Measurements from ENCODE around the gene LAMA5. TPM values are rescaled to one million over a fixed set of nuclear protein-coding genes. Genes with fewer than 3 reads are reported as not detected.

The LAMA5 gene
- polyA plus RNA-seq, 3 donors = 0.05 TPM; not detected in 2

GRCh38 chr20:62337558-62338293 is 29.4 kb downstream of the LAMA5 start:
- Histone ChIP-seq H3K9ac (ENCODE audit: insufficient read depth, low read length, poor library complexity, severe bottlenecking) (no peak overlapping the region), H2AFZ (ENCODE audit: insufficient read depth, low read depth, low read length, poor library complexity, severe bottlenecking) (no peak overlapping the region), H3K36me3 (replicated peaks in 1 of 2; ENCODE audit: control insufficient read depth in 1 of 2, insufficient read depth in 2 of 2, low read length in 2 of 2) (no peaks in the 10 kb centered on the region), H3K4me2 (replicated peaks; ENCODE audit: extremely low read depth, low read length, poor library complexity, severe bottlenecking) (no peak overlapping the region), H4K20me1 (ENCODE audit: insufficient read depth, low read length) (no peaks in the 10 kb centered on the region), H3K4me3 (replicated peaks in 1 of 3; ENCODE audit: low read depth in 2 of 3, low read length in 3 of 3) (no peak overlapping the region), H3K27me3 (ENCODE audit: control insufficient read depth in 2 of 2, insufficient read depth in 2 of 2, low read length in 2 of 2) (no peaks in the 10 kb centered on the region), H3K4me1 (ENCODE audit: control insufficient read depth in 1 of 2, insufficient read depth in 2 of 2, low read length in 2 of 2) (peaks cover 11 to 12% of the 10 kb centered on the region in 2 donors), H3K79me2 (ENCODE audit: insufficient read depth, low read length) (no peaks in the 10 kb centered on the region), H3K9me3 (replicated peaks in 1 of 2; ENCODE audit: control insufficient read depth in 1 of 2, insufficient read depth in 1 of 2, low read length in 2 of 2) (no peaks in the 10 kb centered on the region), H3K27ac (ENCODE audit: low read depth in 1 of 2, low read length in 2 of 2) (no peak overlapping the region)
- Mint-ChIP-seq H3K36me3 (no peaks in the 10 kb centered on the region), H3K4me3 (no peak overlapping the region), H3K9me3 (peaks cover 0 to 9% (median 3%) of the 10 kb centered on the region in 7 donors), H3K27me3 (ENCODE audit: low read depth in 3 of 3) (peaks cover 6 to 12% (median 9%) of the 10 kb centered on the region in 3 donors), H3K27ac (no peak overlapping the region), H3K4me1 (peaks cover 15% of the 10 kb centered on the region)
- no peak for TF ChIP-seq CTCF (IDR thresholded peaks at IDR 0.05)
- WGBS (ENCODE audit: insufficient coverage) = 54% methylated on average over 30 of the region's 34 CpGs
- intact Hi-C loops (cut with micrococcal nuclease) = no loop called here
- DNase-seq = no peak

DNA sequence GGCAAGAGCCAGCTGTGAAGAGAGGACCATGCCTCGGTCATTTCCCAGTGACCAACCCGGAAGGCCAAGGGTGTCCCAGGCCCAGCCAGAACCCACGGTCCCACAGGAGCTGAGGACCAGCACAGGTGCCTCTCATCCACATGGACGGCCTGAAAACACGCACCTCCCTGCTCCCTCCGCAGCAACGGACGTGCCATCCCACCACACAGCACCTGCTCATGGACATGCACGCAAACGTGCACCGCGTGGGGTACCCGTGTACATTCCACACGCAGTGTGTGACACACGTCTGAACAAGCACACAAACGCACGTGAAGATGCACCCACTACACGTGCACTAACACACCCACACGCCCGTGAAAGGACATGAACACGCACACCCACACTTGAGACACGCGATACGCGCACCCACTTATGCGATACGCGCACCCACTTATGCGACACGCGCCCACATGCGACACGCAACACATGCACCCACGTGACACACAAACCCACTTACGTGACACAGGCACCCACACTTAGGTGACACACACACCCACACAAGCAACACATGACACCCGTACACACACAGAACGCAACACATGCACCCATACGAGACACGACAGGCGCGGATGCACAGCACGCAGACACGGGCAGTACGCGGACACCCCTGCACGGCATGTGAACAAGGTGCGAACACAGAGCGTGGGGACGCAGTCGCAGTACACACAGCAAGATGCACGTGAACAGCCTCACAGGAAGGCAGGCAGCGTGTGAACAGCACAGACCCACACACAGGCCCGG is 30.1 kb downstream of the LAMA5 start:
- Mint-ChIP-seq H3K36me3 (no peaks in the 10 kb centered on the region), H3K27me3 (ENCODE audit: low read depth in 3 of 3) (peaks cover 6 to 10% (median 7%) of the 10 kb centered on the region in 3 donors), H3K4me1 (peaks cover 15% of the 10 kb centered on the region), H3K9me3 (peaks cover 0 to 7% (median 3%) of the 10 kb centered on the region in 7 donors), H3K27ac (no peak overlapping the region), H3K4me3 (no peak overlapping the region)
- no peak for TF ChIP-seq CTCF (IDR thresholded peaks at IDR 0.05)
- Histone ChIP-seq H3K27me3 (ENCODE audit: control insufficient read depth in 2 of 2, insufficient read depth in 2 of 2, low read length in 2 of 2) (no peaks in the 10 kb centered on the region), H3K4me3 (replicated peaks in 1 of 3; ENCODE audit: low read depth in 2 of 3, low read length in 3 of 3) (no peak overlapping the region), H3K9me3 (replicated peaks in 1 of 2; ENCODE audit: control insufficient read depth in 1 of 2, insufficient read depth in 1 of 2, low read length in 2 of 2) (no peaks in the 10 kb centered on the region), H2AFZ (ENCODE audit: insufficient read depth, low read depth, low read length, poor library complexity, severe bottlenecking) (no peak overlapping the region), H3K9ac (ENCODE audit: insufficient read depth, low read length, poor library complexity, severe bottlenecking) (no peak overlapping the region), H3K27ac (ENCODE audit: low read depth in 1 of 2, low read length in 2 of 2) (no peak overlapping the region), H3K4me1 (ENCODE audit: control insufficient read depth in 1 of 2, insufficient read depth in 2 of 2, low read length in 2 of 2) (peaks cover 11 to 12% of the 10 kb centered on the region in 2 donors), H4K20me1 (ENCODE audit: insufficient read depth, low read length) (no peaks in the 10 kb centered on the region), H3K36me3 (replicated peaks in 1 of 2; ENCODE audit: control insufficient read depth in 1 of 2, insufficient read depth in 2 of 2, low read length in 2 of 2) (no peaks in the 10 kb centered on the region), H3K4me2 (replicated peaks; ENCODE audit: extremely low read depth, low read length, poor library complexity, severe bottlenecking) (no peak overlapping the region), H3K79me2 (ENCODE audit: insufficient read depth, low read length) (no peaks in the 10 kb centered on the region)
- intact Hi-C loops (cut with micrococcal nuclease) = no loop called here
- no peak for DNase-seq
- WGBS (ENCODE audit: insufficient coverage) = 95% methylated on average over 52 of the region's 53 CpGs
